Spleen (tissue), 7 donors: ENCODE measurements around the gene HIVEP3.

Source experiments
- POLR2A ChIP-seq, 3 donors: fragments of 450-650 bp; IDR thresholded peaks; one replicate each; pipeline ENCODE4 v1.5.1; 2017; ENCODE audit warnings: antibody characterized with exemption in 3 of 3, mild to moderate bottlenecking in 1 of 3
- POLR2AphosphoS5 ChIP-seq, 3 donors: sonication (generic); formaldehyde crosslinking; IDR thresholded peaks; one replicate each; pipeline ENCODE4 v1.5.1; 2017; ENCODE audit warnings: antibody characterized with exemption in 3 of 3
- TF ChIP-seq, protein P1 (sequence below), 11 experiments: fragments of 200-600 bp in 7 of 11; fragments of 450-650 bp in 4 of 11; sonication (generic) in 4 of 11; IDR thresholded peaks in 8 of 11; conservative IDR thresholded peaks in 3 of 11; 1 replicate in 7 of 11; 2 replicates in 4 of 11; pipeline versions ENCODE4 v1.4.0 to v1.8.0; 2016 to 2021; ENCODE audit warnings: antibody characterized with exemption in 11 of 11, inconsistent platforms in 4 of 11, mild to moderate bottlenecking in 1 of 11
- donor health status: DM: no; HTN: no; CAD: no; lungs with moderate emphysema.
- donor health status: DM: no; HTN: no; CAD: no.
- donor health status: DM: no; HTN: no; CAD: no.

GRCh38 chr1:41647221-41648135, 271.2 kb downstream of the HIVEP3 start:
- TF ChIP-seq, protein P1, sequence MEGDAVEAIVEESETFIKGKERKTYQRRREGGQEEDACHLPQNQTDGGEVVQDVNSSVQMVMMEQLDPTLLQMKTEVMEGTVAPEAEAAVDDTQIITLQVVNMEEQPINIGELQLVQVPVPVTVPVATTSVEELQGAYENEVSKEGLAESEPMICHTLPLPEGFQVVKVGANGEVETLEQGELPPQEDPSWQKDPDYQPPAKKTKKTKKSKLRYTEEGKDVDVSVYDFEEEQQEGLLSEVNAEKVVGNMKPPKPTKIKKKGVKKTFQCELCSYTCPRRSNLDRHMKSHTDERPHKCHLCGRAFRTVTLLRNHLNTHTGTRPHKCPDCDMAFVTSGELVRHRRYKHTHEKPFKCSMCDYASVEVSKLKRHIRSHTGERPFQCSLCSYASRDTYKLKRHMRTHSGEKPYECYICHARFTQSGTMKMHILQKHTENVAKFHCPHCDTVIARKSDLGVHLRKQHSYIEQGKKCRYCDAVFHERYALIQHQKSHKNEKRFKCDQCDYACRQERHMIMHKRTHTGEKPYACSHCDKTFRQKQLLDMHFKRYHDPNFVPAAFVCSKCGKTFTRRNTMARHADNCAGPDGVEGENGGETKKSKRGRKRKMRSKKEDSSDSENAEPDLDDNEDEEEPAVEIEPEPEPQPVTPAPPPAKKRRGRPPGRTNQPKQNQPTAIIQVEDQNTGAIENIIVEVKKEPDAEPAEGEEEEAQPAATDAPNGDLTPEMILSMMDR (IDR thresholded peaks at IDR 0.05 in 8 of 11, conservative IDR thresholded peaks at IDR 0.05 in 3 of 11): no peak
- no peak for TF ChIP-seq POLR2AphosphoS5 (IDR thresholded peaks at IDR 0.05)
- TF ChIP-seq POLR2A (IDR thresholded peaks at IDR 0.05): no peak
